Activated CD4-positive, alpha-beta T cell treated with anti-CD3 and anti-CD28 coated beads, Interleukin-2, amount 50 U/mL, for 1 hour (primary cell): Measurements from ENCODE around the gene VSTM2L.

ENCODE experiments used
- DNase-seq: peaks from one replicate; pipeline ENCODE4 v3.0.0-alpha.2; 2020

Gene VSTM2L

DNA sequence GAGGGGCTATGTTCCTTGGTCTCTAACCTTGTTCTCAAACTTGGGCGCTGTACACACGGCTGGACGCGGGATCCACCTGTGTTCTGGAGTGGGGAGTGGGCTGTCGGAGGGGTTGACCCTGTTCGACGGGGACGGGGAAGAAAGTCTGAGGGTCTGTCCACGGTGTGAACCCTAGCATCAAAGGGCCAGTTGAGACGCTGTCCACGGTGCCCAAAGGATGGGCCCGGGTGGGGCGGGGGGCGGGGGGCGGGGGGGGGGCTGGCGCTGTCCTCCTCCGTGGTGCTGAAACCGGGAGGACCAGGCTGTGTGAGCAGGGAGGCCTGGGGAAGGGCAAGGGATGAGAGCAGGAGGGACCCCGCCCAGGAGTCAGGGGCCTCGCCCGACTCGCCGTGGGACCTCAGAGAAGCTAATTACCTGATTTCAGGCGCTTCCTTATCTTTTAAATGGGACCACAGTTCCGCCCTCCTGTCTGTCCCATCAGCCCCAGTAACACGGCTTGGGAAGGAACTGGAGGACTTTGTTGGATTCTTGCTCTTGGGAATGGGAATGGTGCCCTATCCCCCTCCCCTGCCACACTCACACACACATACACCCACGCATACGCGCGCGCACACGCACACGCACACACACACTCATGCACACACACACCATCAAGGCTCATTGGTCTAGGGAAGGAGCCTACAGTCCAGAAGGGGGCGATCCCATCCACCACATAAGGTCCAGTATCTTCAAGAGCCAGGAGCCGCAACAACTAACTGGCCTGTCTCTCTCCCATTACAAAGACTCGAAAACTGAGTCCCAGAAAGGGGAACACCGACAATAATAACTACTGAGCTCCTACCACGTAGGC, 1.0 kb upstream of the VSTM2L start:
- no peak for DNase-seq

DNA sequence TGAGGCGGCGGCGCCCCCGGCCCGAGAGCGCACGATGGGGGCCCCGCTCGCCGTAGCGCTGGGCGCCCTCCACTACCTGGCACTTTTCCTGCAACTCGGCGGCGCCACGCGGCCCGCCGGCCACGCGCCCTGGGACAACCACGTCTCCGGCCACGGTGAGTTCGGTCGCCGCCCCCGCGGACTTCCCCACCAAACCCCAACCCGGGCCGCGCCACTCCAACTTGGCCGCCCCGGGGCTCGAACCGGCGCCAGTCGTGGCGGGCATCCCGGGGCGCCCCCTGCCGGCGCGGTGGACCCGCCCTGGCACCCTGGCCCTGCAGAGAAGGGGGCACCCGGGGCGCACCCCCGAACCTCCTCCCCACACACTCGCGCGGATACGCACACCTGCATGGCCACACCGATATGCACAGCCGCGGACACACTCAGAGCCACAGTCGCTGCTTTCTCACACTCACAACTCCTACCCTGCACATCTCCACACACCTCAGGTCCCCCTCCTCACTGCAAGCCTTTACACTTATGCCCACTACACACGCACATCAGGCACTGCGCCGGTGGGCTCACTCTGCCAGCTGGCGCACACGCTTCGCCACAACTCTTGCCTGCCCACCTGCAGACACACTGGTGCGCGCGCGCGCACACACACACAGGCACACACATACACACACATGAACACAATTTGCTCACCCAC, 535 bp downstream of the VSTM2L start:
- no peak for DNase-seq

DNA sequence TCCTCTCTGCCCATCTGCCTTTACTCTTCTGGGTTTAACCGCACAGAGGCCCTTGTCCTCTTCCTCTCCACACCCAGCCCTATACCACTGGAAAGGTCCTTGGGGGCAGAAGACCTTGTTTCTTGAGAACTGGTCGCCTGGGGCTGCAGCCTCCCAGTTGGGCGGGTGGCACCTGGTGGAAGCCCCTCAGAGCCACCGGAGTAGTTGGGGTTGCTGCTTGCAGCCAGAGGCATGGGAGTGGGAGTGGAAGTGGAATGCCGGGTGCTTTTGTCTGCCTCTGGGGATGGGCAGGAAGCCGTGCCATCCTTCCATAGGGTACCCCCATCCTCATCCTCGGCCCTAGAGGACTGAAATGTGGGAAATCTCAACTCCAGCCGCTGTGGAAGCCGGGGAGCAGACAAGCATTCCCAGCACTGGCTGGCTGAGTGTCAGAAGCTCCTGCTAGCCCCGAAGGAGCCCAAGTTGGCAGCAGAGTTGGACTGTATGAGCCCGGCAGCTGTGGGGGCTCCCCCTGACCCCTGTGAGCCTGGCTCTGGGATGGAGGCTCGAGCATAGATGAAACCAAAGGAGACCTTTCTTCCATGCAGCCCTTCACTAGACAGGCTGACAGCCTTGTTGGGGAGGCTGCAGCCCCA, 1.2 kb downstream of the VSTM2L start:
- no peak for DNase-seq

DNA sequence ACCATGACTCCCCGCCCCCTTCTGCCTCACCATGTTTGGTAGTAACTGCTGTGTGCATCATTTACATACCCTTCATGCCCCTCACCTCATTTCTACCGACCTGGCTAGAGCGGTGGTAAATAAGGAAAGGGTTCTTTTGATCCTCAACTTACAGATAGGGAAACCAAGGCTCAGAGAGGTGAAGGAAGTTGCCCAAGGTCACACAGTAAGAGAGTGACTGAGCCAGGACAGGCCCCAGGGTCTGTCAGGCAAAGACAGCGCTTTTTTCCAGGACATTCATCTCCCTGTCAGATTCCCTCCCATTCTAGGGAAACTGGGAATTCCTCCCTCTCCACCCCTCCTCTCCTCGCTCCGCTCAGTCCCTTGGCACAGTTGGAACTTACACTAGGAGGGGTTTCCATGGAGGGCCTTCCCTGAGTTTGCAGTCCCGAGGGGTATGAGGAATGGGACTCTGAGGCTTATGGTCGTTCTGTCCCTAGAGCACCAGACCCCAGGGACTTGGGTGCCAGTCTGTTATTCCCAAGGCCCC, 2.0 kb downstream of the VSTM2L start:
- no peak for DNase-seq

DNA sequence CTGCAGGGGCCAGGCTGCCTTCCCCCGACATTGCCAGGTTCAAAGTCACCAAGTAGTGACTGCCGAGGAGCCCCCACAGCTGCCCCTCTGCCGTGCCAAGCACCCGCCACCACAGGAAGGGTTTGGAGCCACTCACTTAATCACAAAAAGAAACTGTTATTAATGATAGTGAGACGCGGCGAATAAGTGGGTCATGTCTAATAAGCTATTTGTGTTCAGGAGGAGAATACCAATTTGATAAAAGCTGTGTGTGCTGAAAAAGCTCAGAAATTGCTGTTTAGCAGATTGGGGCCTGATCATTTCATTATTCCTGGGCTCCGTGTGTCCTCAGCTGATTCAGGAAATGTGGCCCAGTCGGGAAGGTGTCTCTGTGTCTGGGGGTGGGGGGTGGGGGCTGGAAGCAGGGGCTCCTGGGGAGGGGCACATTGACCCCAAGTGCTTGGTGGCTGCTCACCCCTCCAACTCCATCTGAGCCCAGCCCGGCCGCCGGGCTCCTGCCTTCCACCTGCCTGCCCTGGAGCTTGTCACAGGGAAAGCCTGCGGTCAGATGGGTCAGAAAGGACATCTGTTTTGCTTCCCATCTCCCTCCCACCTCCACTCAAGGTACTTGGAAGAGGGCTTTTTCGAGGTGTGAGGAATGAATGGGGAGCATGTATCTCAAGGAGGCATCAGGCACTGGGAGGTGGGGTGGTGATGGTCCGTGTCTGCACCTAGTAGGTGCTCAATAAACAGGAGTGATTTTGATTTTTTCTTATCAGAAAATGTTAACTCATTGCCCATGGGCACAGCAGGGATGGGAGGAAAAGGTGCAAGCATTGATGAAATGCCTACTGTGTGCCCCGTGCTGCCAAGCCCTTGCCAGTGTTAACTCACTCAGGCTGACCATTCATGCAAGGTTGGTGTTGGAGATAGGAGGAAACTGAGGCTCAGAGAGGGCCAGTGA, 3.0 kb downstream of the VSTM2L start:
- DNase-seq: no peak

DNA sequence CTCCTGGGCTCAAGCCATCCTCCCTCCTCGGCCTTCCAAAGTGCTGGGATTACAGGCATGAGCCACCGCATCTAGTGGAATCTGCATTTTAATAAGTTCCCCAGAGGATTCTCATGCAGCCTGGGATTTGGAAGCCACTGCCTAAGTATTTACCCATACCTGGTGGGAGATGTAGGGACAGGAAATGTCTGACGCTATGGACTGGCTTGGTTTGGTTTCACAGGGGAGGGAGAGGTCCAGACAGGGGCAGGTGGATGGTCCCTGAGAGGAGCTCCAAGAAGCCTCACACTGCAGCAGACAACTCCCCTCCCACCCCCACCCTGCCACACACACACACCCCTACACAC, 4.4 kb downstream of the VSTM2L start:
- DNase-seq: no peak

DNA sequence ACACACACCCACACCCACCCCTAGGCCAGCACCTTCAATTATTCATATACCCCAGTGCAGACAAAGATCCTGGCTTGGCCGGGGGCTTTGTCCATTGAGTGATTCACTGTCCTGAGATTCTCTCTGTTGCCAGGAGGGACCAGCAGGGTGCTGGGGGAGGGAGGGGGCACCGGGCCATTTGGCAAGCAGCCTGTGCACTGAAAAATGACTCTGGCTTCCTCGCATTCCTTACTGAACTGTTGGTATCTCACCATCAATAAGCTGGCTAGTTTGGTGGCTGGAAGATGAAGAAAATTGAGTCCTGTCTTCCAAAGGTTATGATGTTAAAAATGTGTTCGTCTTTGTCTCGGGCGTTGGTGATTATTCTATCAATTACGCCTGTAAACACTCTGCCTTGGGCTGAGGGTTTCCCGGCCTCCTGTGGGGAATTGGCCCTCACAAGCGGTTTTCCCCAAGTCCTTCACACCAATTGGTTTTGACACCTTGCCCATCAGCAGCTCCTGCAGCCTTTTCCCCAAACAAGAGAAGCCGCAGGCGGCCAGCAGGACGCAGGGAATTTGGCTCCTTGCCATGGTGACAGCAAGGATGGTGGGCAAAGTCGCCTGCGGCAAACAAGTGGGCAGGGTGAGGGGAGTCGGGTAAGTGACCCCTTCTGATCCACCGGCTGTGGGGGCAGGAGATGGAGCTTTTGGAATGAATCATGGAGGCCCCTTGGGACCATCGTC, 4.9 kb downstream of the VSTM2L start:
- DNase-seq: no peak

DNA sequence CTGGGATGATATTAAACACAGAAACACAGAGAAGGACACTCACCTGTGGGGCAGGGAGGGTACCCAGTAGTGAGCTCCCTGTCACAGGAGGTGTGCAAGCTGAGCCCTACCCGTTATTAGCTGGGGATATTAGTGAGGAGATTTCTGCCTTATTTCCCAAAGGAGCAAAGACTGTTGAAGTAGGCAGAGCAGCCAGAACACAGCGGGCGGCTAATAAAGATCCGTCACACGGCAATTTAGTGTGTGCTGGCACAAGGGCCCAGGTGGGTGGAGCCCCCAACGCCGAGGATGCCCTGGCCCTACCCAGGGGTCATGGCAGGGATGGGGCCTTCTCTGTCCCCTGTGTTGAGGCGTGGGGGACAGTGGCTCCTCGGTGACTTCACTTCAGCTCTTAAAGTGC, 8.3 kb downstream of the VSTM2L start:
- DNase-seq: no peak

DNA sequence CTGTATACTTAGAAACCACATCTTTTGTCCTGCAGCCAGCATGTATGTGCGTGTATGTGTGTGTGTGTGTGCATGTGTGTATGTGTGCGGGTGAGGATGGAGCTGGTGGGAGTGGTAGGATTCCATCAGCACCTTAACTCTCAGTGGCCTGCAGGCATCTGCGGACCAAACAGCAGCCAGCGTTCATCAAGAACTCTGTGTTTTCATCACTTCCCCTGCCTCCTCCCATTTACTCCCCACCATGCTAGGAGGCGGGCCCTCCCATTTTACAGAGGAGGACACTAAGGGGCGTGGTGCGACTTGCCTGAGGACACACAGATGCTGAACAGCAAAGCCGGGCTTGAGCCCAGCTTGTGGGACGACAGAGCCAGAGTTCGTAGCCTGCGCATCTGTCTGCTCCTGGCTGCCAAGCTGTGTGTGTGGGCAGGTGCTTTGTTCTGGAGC, 8.9 kb downstream of the VSTM2L start:
- DNase-seq: no peak

DNA sequence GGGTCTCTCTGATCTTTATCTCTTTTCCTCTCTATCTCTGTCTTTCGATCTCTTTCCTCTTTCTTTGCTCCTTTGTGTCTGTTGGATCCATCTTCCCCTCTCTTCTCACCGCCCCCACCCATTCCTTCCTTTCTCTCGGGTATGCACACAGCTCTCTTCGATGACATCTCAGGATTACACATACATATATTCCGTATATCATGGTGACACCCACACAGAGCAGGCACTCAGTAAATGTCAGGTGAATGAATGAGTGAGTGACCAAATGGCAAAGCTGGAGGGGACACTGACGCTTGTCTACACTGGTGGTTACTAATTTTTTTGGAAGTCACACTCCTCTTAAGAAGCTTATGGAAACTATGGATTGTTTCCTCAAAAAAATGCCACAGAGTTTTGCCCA, 9.9 kb downstream of the VSTM2L start:
- no peak for DNase-seq

DNA sequence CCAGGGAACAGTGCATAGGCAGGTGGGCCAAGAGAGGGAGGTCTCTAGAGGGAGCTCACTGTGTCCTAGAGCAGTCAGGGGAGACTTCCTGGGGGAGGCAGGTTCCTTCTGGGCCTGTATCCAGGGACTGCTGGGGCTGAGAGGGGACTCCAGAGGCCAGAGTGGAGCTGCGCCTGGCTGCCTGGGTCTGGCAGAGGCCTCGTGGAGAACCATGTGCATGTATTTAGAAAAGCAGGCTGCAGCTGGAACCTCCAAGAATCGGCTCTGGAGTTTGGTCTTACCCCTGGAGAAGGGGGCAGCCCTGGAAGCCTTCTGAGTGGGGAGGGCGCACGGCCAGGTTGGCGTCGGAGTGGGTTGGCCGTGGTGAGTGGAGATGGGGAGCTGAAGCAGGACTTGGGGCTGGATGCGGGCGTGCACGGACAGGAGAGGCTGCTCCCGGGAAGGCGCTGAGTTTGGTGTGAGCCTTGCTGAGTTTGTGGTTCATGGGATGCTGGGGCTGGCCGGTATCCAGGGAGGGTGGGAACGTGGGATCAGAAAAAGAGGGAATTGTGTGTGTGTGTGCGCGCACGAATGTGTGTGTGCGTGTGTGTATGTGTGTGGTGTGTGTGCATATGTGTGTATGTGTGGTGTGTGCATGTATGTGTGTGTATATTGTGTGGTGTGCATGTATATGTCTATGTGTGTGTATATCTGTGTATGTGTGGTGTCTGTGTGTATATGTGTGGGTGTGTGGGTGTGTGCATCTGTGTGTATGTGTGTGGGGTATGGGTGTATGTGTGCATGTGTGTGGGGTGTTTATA, 10.8 kb downstream of the VSTM2L start:
- DNase-seq: no peak

DNA sequence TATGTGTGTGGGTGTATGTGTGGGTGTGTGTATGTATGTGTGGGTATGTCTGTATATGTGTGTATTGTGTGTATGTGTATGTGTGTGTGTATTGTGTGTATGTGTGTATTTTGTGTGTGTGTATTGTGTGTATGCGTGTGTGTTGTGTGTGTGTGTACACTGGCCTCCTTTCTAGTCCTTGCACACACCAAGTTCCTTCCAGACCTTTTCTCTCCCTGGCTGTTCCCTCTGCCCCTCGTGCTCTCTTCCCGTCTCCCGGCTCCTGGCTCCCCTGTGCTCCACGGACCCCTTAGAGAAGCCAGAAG, 11.4 kb downstream of the VSTM2L start:
- DNase-seq: no peak

DNA sequence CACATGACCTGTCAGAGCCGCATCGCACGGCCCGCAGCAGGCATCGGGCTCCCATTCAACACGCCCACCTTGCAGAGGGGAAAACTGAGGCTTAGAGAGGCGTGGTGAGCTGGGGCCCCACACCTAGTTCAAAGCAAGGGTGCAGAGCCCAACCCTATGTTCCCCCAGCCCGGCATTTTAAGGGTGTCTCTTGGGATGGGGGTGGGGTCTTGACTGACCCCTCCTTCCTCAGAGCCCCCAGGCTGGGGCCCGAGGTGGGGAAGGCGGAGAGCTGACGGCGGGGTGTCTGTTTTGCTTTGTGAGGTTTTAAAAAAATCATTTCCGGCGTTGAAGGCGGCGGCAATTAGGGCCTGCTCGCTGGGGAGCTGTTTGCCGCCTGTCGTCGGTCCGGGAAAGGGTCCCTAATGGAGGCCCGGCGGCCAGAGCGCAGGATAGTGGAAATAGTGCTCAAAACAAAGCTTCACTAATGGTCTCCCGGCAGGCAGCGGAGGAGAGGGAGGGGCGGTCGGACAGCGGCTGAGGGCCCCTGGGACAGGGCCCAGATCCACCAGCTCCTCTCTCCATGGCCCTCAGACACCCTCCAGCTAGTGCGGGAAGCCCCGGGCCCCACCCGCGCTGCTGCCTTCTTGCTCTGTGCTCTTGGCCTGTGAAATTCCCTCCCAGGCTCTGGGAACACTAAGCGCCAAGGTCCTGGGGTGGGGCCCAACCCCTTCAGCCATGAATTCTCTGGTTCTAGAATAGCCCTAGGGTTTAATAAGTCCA, 11.9 kb downstream of the VSTM2L start:
- peak; percentile 6 for DNase-seq

DNA sequence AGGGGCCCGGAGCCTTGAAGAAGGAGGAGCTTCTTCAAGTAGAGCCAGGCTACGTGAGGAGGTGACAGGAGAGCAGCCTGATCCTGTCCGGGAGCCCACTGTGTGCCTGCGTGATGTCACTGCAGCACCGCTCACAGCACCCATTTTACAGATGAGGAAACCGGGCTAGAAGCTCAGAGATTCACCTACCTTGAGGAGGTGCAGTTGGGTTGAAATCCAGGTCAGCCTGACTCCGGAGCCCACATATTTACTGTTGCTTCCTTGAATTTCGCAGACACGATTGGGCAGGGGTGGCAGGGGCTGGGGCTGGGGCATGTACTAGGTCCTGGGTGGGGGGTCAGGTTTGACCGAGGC, 12.5 kb downstream of the VSTM2L start:
- no peak for DNase-seq

DNA sequence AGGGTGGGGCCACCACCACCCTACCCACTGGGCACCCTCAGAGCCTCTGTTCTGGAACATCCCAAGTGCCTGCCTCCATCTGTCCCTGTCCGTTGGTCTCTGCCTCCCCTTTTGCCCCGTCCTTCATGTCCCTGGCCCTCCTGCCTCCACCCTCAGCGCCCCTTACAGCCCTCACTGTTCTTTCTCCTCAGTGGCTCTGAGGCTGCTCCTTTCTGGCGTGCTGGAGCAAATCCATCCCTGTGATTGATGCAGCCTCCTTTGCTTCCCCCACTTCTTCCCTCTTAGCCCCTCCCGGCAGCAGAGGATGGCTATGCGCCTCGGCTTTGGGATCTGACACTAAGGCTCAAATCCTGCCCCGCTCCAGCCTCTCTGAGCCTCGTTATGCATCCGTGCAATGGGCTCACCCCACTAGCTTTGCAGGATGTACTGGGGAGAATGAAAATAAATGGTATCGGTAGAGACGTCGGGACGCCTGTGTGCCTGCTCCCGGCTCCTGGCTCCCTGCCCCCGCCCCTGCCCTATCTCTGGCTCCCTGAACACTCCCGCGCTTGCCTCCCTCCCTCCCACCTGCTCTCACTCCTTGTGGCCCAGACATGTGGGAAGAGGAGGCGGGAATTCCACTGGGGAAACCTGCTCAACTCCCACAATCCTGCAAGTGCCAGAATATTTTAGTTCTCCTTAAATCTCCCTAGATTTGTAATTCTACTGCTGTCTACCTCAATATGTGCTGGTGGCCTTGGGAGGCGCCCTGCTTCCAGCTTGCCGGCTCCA, 13.1 kb downstream of the VSTM2L start:
- no peak for DNase-seq

DNA sequence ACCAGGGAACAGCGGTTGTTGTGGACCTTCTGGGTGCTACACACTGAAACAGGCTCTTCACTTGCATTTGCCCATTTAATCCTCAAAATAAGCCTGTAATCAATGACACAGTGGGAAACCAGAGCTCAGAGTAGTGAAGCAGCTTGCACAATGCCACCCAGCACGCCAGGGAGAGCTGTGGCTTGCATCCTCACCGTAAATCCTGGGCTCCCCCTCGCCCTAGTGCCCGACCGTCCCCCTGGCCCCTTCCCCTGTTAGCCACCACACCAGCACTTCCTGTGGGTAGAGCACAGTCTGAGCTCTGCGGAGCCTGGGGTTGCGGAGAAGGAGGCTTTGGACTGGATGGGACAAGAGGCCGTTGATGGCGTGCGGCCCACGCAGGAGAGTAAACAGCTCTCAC, 14.5 kb downstream of the VSTM2L start:
- no peak for DNase-seq

DNA sequence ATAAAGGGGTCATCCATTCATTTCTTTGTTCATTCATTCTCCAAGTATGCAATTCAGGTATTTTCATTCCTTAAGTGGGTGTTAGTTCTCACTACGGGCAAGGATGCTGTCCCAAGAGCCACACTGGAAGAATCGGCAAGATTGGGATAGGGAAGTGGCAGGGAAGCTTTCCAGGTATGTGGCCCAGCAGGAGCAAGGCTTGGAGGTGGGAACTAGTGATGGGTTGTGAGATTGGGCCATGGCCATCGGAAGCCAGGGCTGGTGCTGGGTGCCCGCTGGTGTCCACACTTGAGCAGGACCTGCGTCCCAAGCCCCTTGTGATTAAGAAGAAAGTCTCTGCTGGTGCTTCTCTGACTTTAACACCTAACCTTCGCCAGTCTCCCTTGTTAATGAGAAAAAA, 15.1 kb downstream of the VSTM2L start:
- no peak for DNase-seq

DNA sequence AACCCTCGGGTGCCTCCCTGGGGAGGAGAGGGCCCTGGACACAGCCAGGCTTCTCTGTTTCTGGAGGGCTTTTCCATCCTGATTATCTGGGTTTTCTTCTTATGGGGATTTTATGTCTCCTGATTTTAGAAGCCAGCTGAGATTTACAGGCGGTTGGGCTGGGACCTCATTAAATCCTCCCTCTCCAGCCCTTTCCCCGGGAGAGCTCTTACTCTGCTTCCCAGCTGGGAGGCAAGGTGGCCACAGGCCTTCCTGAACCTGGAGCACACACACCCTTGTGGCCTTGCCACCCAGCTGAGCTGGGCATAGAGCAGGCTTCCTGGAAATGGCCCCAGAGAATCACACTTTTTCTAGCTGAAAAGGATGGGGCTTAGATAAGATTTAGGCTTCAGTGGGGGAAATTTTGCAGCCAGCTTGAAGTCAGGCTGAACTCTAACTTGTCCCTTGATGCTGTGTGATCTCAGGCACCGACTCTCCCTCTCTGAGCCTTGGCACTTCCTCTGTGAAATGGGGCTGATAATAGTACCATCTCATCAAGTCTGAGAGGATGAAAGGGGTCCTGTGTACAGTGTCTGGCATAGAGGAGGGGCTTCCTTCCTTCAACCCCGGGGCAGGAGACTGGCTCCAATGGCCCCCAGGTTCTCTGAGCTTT, 16.6 kb downstream of the VSTM2L start:
- no peak for DNase-seq

DNA sequence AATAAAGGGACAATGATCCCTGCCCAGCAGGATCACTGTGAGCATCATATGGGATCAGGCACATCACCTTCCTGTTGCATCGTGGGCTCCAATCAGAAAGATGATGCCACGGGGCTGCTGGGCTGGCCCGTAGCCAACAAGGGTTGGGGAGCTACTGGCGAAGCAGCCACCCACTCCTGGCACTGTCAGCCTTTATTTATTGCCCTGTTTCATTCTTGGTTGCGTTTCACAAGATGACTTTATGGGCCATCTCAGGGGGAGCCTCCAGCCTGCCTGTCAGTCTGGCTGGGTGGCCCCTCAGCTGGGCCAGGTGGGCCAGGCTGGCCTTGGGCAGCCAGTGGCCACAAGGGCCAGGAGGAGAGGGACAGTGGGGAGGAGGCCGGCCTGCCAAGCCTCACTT, 17.3 kb downstream of the VSTM2L start:
- DNase-seq: no peak
